Caco-2 (cell line): Measurements from ENCODE around the gene HOXA11. TPM values are rescaled to one million over a fixed set of nuclear protein-coding genes. Genes with fewer than 3 reads are reported as not detected.
A peak's percentile ranks its signal among the peaks of the same experiment; 100 is the strongest.

Source experiments
- BruUV-seq: library from RNA; stranded (reverse); fragments of 400-500 nt; replicated peaks from 2 replicates; lab custom pipeline; 2021; lab: Mats Ljungman, UMichigan
- CTCF ChIA-PET: fragments of 300-600 bp; sonication (Branson Sonifier 250); formaldehyde crosslinking; loops from one replicate; lab custom pipeline; 2022; ENCODE audit warnings: antibody characterized with exemption; lab: Charles Lee
- POLR2A ChIA-PET: fragments of 300-600 bp; sonication (Branson Sonifier 250); formaldehyde crosslinking; loops from one replicate; lab custom pipeline; 2022; ENCODE audit warnings: antibody characterized with exemption; lab: Charles Lee
- DNase-seq, 2 experiments: peaks; one replicate each; pipeline versions ENCODE4 v3.0.0 to v3.0.0-alpha.2; 2020 to 2022
- H3K27me3 ChIP-seq: replicated peaks from 2 replicates; pipeline ENCODE4 v1.6.0; 2011; ENCODE audit warnings: low read length; ENCODE audit not compliant: control insufficient read depth, insufficient read depth
- H3K36me3 ChIP-seq: 2 replicates; pipeline ENCODE4 v1.5.1; 2011; ENCODE audit warnings: low read length; ENCODE audit not compliant: control insufficient read depth, insufficient read depth
- H3K4me1 ChIP-seq: fragments of 250-450 bp; sonication (Bioruptor Pico); 2 replicates; pipeline ENCODE4 v1.5.1; 2020; ENCODE audit warnings: mild to moderate bottlenecking
- H3K4me3 ChIP-seq: 2 replicates; pipeline ENCODE4 v1.5.1; 2011; ENCODE audit warnings: low read depth, mild to moderate bottlenecking, control low read depth, low read length
- H3K9me3 ChIP-seq: fragments of 250-450 bp; sonication (Bioruptor Pico); 2 replicates; pipeline ENCODE4 v1.5.1; 2020; ENCODE audit warnings: mild to moderate bottlenecking, moderate library complexity
- H3K27ac Mint-ChIP-seq: one replicate; pipeline ENCODE4 v1.8.0; 2022; ENCODE audit warnings: mixed read lengths; ENCODE audit not compliant: unreplicated experiment
- H3K27me3 Mint-ChIP-seq: one replicate; pipeline ENCODE4 v1.8.0; 2022; ENCODE audit warnings: mixed read lengths; ENCODE audit not compliant: insufficient read depth, unreplicated experiment
- H3K36me3 Mint-ChIP-seq: one replicate; pipeline ENCODE4 v1.8.0; 2022; ENCODE audit warnings: mild to moderate bottlenecking, mixed read lengths; ENCODE audit not compliant: insufficient read depth, unreplicated experiment
- H3K4me1 Mint-ChIP-seq: one replicate; pipeline ENCODE4 v1.8.0; 2022; ENCODE audit warnings: low read depth, mixed read lengths; ENCODE audit not compliant: unreplicated experiment
- H3K4me3 Mint-ChIP-seq: one replicate; pipeline ENCODE4 v1.8.0; 2022; ENCODE audit warnings: mild to moderate bottlenecking, moderate library complexity, mixed read lengths; ENCODE audit not compliant: unreplicated experiment
- H3K9me3 Mint-ChIP-seq: one replicate; pipeline ENCODE4 v1.8.0; 2022; ENCODE audit warnings: mixed read lengths; ENCODE audit not compliant: unreplicated experiment
- intact Hi-C: fragments of 100-400 bp; cut with micrococcal nuclease; formaldehyde crosslinking; loops from one replicate; pipeline ENCODE4 v1.10.0; 2022; ENCODE audit not compliant: unreplicated experiment
- total RNA-seq: library from RNA; stranded (reverse); gene quantifications from 2 replicates; pipeline ENCODE4 v1.2.3, GENCODE V29; 2022
- TF ChIP-seq, protein P1 (sequence below), 2 experiments: fragments of 200-600 bp in 1 of 2; IDR thresholded peaks; 1 replicate in 1 of 2; 2 replicates in 1 of 2; pipeline versions ENCODE4 v1.5.1 to v1.8.0; 2011 to 2022; ENCODE audit warnings: antibody characterized with exemption in 1 of 2, control low read depth in 1 of 2, inconsistent platforms in 1 of 2, low read depth in 1 of 2, low read length in 1 of 2, mild to moderate bottlenecking in 1 of 2, moderate library complexity in 1 of 2; ENCODE audit not compliant: insufficient read depth in 1 of 2, severe bottlenecking in 1 of 2, unreplicated experiment in 1 of 2

Gene HOXA11
- total RNA-seq, 1 experiment from 2014 or later, result 0.73 TPM

GRCh38 chr7:27161214-27161720, 23.8 kb downstream of the HOXA11 start:
- peaks cover 7% of the 10 kb centered on the region for H3K4me1 ChIP-seq
- Mint-ChIP-seq H3K4me1 (peaks cover 14% of the 10 kb centered on the region), H3K27ac (no peak overlapping the region), H3K9me3 (no peaks in the 10 kb centered on the region), H3K27me3 (no peaks in the 10 kb centered on the region), H3K4me3 (peak overlapping the region; percentile 77), H3K36me3 (peaks cover 8% of the 10 kb centered on the region)
- no peaks in the 10 kb centered on the region for H3K9me3 ChIP-seq
- no peaks in the 10 kb centered on the region for H3K36me3 ChIP-seq
- BruUV-seq, result no TSS peak
- ChIA-PET CTCF (interaction anchor here (0.6 to 2.8 kb wide), 25 partner anchors 9 to 1496 kb away, joined by 3 to 51 read pairs (median 4); partner anchors contain the start of genes HOXA3 and SKAP2), POLR2A (interaction anchor here (0.6 to 1.3 kb wide), 5 partner anchors 30 to 296 kb away, joined by 3 to 10 read pairs (median 3); partner anchors contain the start of gene HOXA4)
- TF ChIP-seq, protein P1, sequence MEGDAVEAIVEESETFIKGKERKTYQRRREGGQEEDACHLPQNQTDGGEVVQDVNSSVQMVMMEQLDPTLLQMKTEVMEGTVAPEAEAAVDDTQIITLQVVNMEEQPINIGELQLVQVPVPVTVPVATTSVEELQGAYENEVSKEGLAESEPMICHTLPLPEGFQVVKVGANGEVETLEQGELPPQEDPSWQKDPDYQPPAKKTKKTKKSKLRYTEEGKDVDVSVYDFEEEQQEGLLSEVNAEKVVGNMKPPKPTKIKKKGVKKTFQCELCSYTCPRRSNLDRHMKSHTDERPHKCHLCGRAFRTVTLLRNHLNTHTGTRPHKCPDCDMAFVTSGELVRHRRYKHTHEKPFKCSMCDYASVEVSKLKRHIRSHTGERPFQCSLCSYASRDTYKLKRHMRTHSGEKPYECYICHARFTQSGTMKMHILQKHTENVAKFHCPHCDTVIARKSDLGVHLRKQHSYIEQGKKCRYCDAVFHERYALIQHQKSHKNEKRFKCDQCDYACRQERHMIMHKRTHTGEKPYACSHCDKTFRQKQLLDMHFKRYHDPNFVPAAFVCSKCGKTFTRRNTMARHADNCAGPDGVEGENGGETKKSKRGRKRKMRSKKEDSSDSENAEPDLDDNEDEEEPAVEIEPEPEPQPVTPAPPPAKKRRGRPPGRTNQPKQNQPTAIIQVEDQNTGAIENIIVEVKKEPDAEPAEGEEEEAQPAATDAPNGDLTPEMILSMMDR (IDR thresholded peaks at IDR 0.05; ENCODE audit: insufficient read depth in 1 of 2, low read depth in 1 of 2, low read length in 1 of 2, severe bottlenecking in 1 of 2, unreplicated experiment in 1 of 2), result no peak
- no peaks in the 10 kb centered on the region for H3K27me3 ChIP-seq
- DNase-seq, result peak in 1 of 2 experiments; percentile 36
- intact Hi-C loops, result loop anchor here (1.0 to 10.0 kb wide), 6 partner anchors 10 to 1266 kb away; partner anchors contain the start of genes CBX3, HNRNPA2B1 and SKAP2
- peak overlapping the region; percentile 73 for H3K4me3 ChIP-seq

DNA sequence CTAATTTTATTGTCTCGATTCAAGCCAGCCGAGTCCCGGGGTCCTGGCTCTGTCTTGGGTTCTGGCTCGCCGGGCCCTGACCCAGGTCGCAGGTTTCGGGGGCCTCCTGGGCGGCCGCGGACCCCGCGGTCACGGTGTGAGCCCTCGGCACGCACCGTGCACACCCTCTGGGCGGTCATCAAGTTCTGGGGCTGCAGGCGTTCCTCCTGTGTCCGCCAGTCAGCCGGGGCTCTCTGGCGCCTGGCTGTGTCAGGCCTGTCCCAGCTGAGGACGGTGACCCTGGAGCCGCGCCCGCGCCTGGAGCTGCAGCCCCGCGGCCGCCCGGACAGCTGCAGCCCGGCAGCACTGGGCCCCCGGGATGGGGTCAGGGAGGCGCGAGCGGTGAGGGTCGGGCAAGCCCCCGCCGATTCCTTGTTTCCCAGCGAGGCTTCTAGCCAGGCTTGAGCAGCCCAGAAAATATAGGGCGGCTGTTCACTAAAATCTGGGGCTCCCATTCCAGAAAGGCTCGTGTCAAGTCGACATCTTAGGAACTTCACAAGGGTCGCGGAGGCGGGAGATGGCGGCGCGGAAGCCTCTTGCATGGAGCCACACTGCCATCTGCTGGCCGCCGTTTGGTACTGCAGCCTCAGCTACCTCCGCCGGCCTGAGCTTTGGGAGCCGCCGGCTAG, 24.4 kb downstream of the HOXA11 start:
- TF ChIP-seq, protein P1 (IDR thresholded peaks at IDR 0.05; ENCODE audit: insufficient read depth in 1 of 2, low read depth in 1 of 2, low read length in 1 of 2, severe bottlenecking in 1 of 2, unreplicated experiment in 1 of 2), result peak; percentile 94 to 98
- CTCF ChIA-PET, result interaction anchor here (0.6 to 2.8 kb wide), 26 partner anchors 9 to 1497 kb away, joined by 3 to 51 read pairs (median 4); partner anchors contain the start of genes HOXA3 and SKAP2
- POLR2A ChIA-PET, result interaction anchor here (0.6 to 1.3 kb wide), 6 partner anchors 10 to 296 kb away, joined by 3 to 10 read pairs (median 4); partner anchors contain the start of gene HOXA4
- Histone ChIP-seq H3K27me3 (no peaks in the 10 kb centered on the region), H3K4me3 (peak overlapping the region; percentile 73), H3K4me1 (peaks cover 7% of the 10 kb centered on the region), H3K36me3 (no peaks in the 10 kb centered on the region), H3K9me3 (no peaks in the 10 kb centered on the region)
- peaks cover 14% of the 10 kb centered on the region for H3K4me1 Mint-ChIP-seq
- peaks cover 14% of the 10 kb centered on the region for H3K36me3 Mint-ChIP-seq
- H3K27ac Mint-ChIP-seq, result no peak overlapping the region
- no TSS peak for BruUV-seq
- peak overlapping the region; percentile 77 for H3K4me3 Mint-ChIP-seq
- H3K9me3 Mint-ChIP-seq, result no peaks in the 10 kb centered on the region
- DNase-seq, result peak; percentile 84 to 93
- no peaks in the 10 kb centered on the region for H3K27me3 Mint-ChIP-seq
- intact Hi-C loops, result loop anchor here (1.0 to 10.0 kb wide), 6 partner anchors 9 to 1266 kb away; partner anchors contain the start of genes CBX3, HNRNPA2B1 and SKAP2

DNA sequence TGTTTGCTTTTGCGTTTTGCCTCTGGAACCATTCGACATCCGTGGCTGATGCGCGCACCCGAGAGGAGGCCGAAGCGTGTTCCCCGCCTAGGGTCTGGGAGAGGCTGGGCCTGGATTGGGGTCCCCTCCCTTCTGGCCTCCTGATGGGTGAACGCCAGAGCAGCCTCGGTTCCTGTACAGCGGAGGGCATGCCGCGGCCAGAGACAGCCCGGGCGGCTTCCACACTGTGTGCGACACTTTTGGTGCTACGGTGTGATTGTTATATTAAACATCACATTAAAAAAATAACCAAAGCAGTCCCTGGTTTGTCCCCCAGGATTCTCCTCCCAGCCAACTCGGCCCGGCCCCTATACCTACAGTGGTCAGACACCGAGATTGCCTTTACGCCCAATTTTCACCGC, 24.9 kb downstream of the HOXA11 start:
- intact Hi-C loops, result loop anchor here (2.0 to 10.0 kb wide), 5 partner anchors 298 to 1265 kb away; partner anchors contain the start of genes CBX3, HNRNPA2B1 and SKAP2
- POLR2A ChIA-PET, result interaction anchor here (0.7 to 1.3 kb wide), 3 partner anchors 9 to 38 kb away, joined by 3 to 5 read pairs (median 3); partner anchors contain the start of gene HOXA4
- H3K27me3 ChIP-seq, result no peaks in the 10 kb centered on the region
- H3K36me3 Mint-ChIP-seq, result peaks cover 18% of the 10 kb centered on the region
- H3K9me3 Mint-ChIP-seq, result no peaks in the 10 kb centered on the region
- no peaks in the 10 kb centered on the region for H3K36me3 ChIP-seq
- TF ChIP-seq, protein P1 (IDR thresholded peaks at IDR 0.05; ENCODE audit: insufficient read depth in 1 of 2, low read depth in 1 of 2, low read length in 1 of 2, severe bottlenecking in 1 of 2, unreplicated experiment in 1 of 2), result no peak
- peaks cover 14% of the 10 kb centered on the region for H3K4me1 Mint-ChIP-seq
- no TSS peak for BruUV-seq
- no peak overlapping the region for H3K27ac Mint-ChIP-seq
- peaks cover 7% of the 10 kb centered on the region for H3K4me1 ChIP-seq
- CTCF ChIA-PET, result interaction anchor here (0.6 to 2.8 kb wide), 13 partner anchors 8 to 791 kb away, joined by 3 to 51 read pairs (median 5); partner anchors contain the start of genes HOXA3 and SKAP2
- H3K4me3 Mint-ChIP-seq, result peak overlapping the region; percentile 77
- H3K4me3 ChIP-seq, result peak overlapping the region; percentile 73
- H3K27me3 Mint-ChIP-seq, result no peaks in the 10 kb centered on the region
- peak in 1 of 2 experiments; percentile 17 for DNase-seq
- no peaks in the 10 kb centered on the region for H3K9me3 ChIP-seq
